Aorta (tissue), 5 donors: ENCODE data around the gene TEX261. TPM values are rescaled to one million over a fixed set of nuclear protein-coding genes. Genes with fewer than 3 reads are reported as not detected.

Experiments
- ATAC-seq: fragments of 200-7000 bp; cut with Tn5 transposase; one replicate; pipeline ENCODE4 v1.9.1; 2022; ENCODE audit warnings: moderate library complexity; ENCODE audit not compliant: low FRiP score
- DNase-seq, 2 donors: peaks; one replicate each; pipeline ENCODE4 v3.0.0-alpha.2; 2020
- H3K27ac ChIP-seq, 2 donors: one replicate each; pipeline ENCODE4 v1.5.1; 2013; ENCODE audit warnings: low read length in 2 of 2, mild to moderate bottlenecking in 2 of 2, moderate library complexity in 2 of 2, control low read depth in 1 of 2, inconsistent platforms in 1 of 2, low read depth in 1 of 2
- H3K27me3 ChIP-seq, 2 donors: one replicate each; pipeline ENCODE4 v1.6.1; 2013; ENCODE audit warnings: control low read depth in 1 of 2, low read length in 1 of 2, mild to moderate bottlenecking in 1 of 2, moderate library complexity in 1 of 2; ENCODE audit not compliant: insufficient read depth in 2 of 2, control insufficient read depth in 1 of 2
- H3K36me3 ChIP-seq, 2 donors: one replicate each; pipeline ENCODE4 v1.6.1; 2013; ENCODE audit warnings: control low read depth in 1 of 2, low read length in 1 of 2, mild to moderate bottlenecking in 1 of 2; ENCODE audit not compliant: insufficient read depth in 2 of 2, control insufficient read depth in 1 of 2
- H3K4me1 ChIP-seq, 2 donors: one replicate each; pipeline ENCODE4 v1.6.1; 2013; ENCODE audit warnings: low read length in 2 of 2, control low read depth in 1 of 2, mild to moderate bottlenecking in 1 of 2, moderate library complexity in 1 of 2; ENCODE audit not compliant: insufficient read depth in 2 of 2, control insufficient read depth in 1 of 2
- H3K4me3 ChIP-seq, 2 donors: one replicate each; pipeline ENCODE4 v1.5.1; 2013; ENCODE audit warnings: low read length in 2 of 2, control low read depth in 1 of 2, mild to moderate bottlenecking in 1 of 2
- H3K9me3 ChIP-seq: one replicate; pipeline ENCODE4 v1.6.1; 2013; ENCODE audit warnings: mild to moderate bottlenecking, low read length; ENCODE audit not compliant: control insufficient read depth
- WGBS, 2 donors: extraction: QIAGEN DNeasy Blood & Tissue Kit; methylation state at CpG; one replicate each; pipeline ENCODE4 v1.1.7; 2013; 5-methylcytosine and 5-hydroxymethylcytosine counted together
- intact Hi-C, 2 donors: fragments of 100-400 bp; cut with DNase I; formaldehyde crosslinking; loops; one replicate each; pipeline versions ENCODE4 v1.14.2 to v1.15.0; 2022
- polyA plus RNA-seq, 2 donors: library from polyadenylated mRNA; stranded (reverse); fragments of 200-250 nt; gene quantifications; one replicate each; pipeline ENCODE4 v1.2.3, GENCODE V29; 2013
- total RNA-seq, 2 donors: library from RNA; stranded (reverse); fragmentation: NEBNext Ultra II Directional; extraction: Animal tissue kit (Norgen Biotek cat#: 25700); gene quantifications; one replicate each; pipeline ENCODE4 v1.2.1, GENCODE V29; 2021
- donor health status: healthy with polysubstance abuse.
- donor health status: Bipolar disorder and iron deficiency.
- donor health status: DM: no; HTN: no; CAD: no.
- donor health status: DM: no; HTN: no; CAD: no.
- donor health status: DM: yes; HTN: yes; CAD: no.

The TEX261 gene
- total and polyA plus RNA-seq, 4 donors = 26.8 to 58.1 (median 44.0) TPM

DNA sequence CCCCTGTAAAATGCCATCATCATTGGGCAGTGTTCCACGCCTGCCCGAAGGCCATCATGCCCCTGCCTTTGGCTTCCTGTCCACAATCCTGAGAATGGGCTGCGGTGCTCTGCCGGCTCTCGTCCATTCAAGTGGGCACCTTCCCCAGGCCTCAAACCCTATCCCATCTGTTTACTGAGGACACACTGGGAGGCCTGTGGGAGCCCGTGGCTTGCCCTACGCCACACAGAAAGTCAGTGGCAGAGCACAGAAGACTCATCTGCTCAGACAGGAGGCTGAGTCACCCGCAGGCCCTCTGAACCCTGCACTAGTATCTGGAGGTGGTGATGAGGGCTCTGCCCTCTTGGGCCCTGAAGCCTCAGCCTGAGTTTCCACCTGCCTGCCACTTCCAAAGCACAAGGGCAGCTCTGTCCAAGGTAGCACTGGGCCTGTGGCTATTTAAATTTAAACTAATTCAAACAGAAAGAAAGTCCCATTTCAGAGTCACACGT, 35.4 kb downstream of the TEX261 start:
- Histone ChIP-seq H3K27me3 (no peaks in the 10 kb centered on the region), H3K4me1 (no peaks in the 10 kb centered on the region), H3K36me3 (no peaks in the 10 kb centered on the region), H3K9me3 (no peaks in the 10 kb centered on the region), H3K27ac (no peak overlapping the region), H3K4me3 (no peak overlapping the region)
- intact Hi-C loops = no loop called here
- 95 to 96% methylated on average over 9 of the region's 9 CpGs for WGBS, 2 donors
- DNase-seq = peak in 1 of 2 donors; percentile 44
- no peak for ATAC-seq

GRCh38 chr2:70958759-70959158, 35.9 kb downstream of the TEX261 start:
- Histone ChIP-seq H3K27me3 (no peaks in the 10 kb centered on the region), H3K36me3 (no peaks in the 10 kb centered on the region), H3K27ac (no peak overlapping the region), H3K4me3 (no peak overlapping the region), H3K9me3 (no peaks in the 10 kb centered on the region), H3K4me1 (no peaks in the 10 kb centered on the region)
- ATAC-seq (no peak), DNase-seq (peak in 1 of 2 donors; percentile 38)
- 96 to 98% methylated on average over 6 of the region's 6 CpGs for WGBS, 2 donors
- intact Hi-C loops = no loop called here

DNA sequence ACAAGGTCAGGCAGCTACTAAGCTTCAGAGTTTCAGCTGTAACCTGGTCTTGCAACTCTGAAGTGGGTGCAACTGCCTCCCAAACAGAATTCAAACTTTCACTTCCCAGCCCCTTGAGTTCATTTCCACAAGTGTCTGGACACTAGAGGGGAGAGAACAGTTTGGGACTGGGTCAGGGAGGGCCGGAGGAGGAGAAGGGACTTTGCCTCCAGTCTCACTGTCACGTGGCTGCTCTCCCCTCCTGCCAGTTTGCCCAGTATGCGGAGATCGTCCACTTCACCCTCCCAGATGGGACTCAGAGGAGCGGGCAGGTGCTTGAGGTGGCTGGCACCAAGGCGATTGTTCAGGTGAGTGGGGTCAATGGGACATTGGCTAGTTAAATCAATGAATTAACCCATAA, 36.9 kb downstream of the TEX261 start:
- Histone ChIP-seq H3K9me3 (no peaks in the 10 kb centered on the region), H3K4me1 (no peaks in the 10 kb centered on the region), H3K4me3 (no peak overlapping the region), H3K27me3 (no peaks in the 10 kb centered on the region), H3K27ac (no peak overlapping the region), H3K36me3 (no peaks in the 10 kb centered on the region)
- peak in 1 of 2 donors; percentile 22 for DNase-seq
- ATAC-seq = no peak
- 85 to 87% methylated on average over 6 of the region's 6 CpGs for WGBS, 2 donors
- intact Hi-C loops = no loop called here

DNA sequence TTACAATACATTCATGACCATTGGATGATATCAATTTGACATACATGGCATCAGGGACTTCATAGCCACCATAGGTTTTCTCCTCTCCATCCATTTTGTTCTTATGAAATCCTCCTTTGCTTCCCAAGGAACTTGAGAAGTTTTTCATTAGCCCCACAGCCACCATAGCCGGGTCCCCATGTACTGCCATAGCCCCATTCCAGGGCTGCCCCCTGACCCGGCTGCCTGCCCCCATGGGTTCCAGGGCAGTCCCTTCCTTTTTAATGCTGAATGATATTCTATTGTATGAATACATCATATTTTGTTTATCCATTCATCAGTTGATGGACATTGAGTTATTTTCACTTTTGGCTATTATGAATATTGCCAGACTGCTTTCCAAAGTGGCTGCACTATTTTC, 38.5 kb downstream of the TEX261 start:
- Histone ChIP-seq H3K27me3 (no peaks in the 10 kb centered on the region), H3K4me3 (no peak overlapping the region), H3K36me3 (no peaks in the 10 kb centered on the region), H3K27ac (no peak overlapping the region), H3K9me3 (no peaks in the 10 kb centered on the region), H3K4me1 (no peaks in the 10 kb centered on the region)
- intact Hi-C loops = no loop called here
- WGBS, 2 donors = 92 to 96% methylated on average over 2 of the region's 2 CpGs
- DNase-seq = peak in 1 of 2 donors; percentile 13
- ATAC-seq = no peak

- intact Hi-C loops = no loop called here
- Histone ChIP-seq H3K9me3 (no peaks in the 10 kb centered on the region), H3K27ac (no peak overlapping the region), H3K4me1 (no peaks in the 10 kb centered on the region), H3K4me3 (no peak overlapping the region), H3K36me3 (no peaks in the 10 kb centered on the region), H3K27me3 (no peaks in the 10 kb centered on the region)
- ATAC-seq (no peak), DNase-seq (peak in 1 of 2 donors; percentile 55)
- 86% methylated on average over 7 of the region's 7 CpGs for WGBS, 2 donors
Measured at GRCh38 chr2:70954886-70955285, 39.8 kb downstream of the TEX261 start.

GRCh38 chr2:70949086-70949485, 45.6 kb downstream of the TEX261 start:
- Histone ChIP-seq H3K4me1 (no peaks in the 10 kb centered on the region), H3K27me3 (no peaks in the 10 kb centered on the region), H3K36me3 (no peaks in the 10 kb centered on the region), H3K4me3 (no peak overlapping the region), H3K9me3 (no peaks in the 10 kb centered on the region), H3K27ac (no peak overlapping the region)
- ATAC-seq (no peak), DNase-seq (peak in 1 of 2 donors; percentile 4)
- 66 to 77% methylated on average over 11 of the region's 11 CpGs for WGBS, 2 donors
- intact Hi-C loops = loop anchor here (1.0 to 5.0 kb wide), 3 partner anchors 78 to 647 kb away; partner anchors contain the start of gene FAM136A (in 1 of the 2)

- Histone ChIP-seq H3K27ac (no peak overlapping the region), H3K9me3 (no peaks in the 10 kb centered on the region), H3K27me3 (no peaks in the 10 kb centered on the region), H3K4me1 (no peaks in the 10 kb centered on the region), H3K36me3 (no peaks in the 10 kb centered on the region), H3K4me3 (no peak overlapping the region)
- 9 to 10% methylated on average over 27 of the region's 27 CpGs for WGBS, 2 donors
- ATAC-seq (peak; percentile 92), DNase-seq (peak; percentile 85 to 93)
- intact Hi-C loops = loop anchor here (1.0 to 5.0 kb wide), 3 partner anchors 77 to 646 kb away; partner anchors contain the start of gene FAM136A (in 1 of the 2)
Measured at GRCh38 chr2:70948337-70949003, 46.2 kb downstream of the TEX261 start.

DNA sequence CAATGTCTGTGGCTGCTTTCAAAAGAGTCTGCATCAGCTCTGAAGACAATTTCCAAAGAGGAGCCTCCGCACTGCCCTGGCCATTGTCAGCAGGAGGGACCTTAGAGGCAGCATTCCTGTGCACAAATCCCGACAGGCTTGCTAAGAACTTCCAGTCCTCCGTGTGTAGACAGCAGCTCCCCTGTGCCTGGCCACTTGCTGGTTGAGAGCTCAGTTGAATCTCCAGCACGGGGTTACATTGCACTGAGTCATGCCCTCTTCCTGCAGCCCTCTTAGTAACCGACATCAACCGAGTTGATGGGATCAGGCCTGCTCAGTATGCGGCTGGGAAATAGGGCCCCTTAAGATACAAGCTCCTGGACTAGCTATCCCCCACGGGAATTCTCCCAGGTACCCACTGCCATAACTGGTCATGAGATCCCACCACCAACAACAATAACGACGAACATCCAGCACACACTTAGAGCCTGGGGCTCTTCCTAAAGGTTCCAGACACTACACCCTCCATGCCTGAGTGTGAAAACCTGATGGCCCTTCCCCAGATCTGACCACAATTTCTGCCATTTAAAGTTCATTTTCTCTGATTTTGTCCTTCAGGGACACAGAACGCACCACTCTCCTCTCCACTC, 47.0 kb downstream of the TEX261 start:
- H3K4me3 ChIP-seq = no peak overlapping the region
- H3K27me3 ChIP-seq = no peaks in the 10 kb centered on the region
- H3K4me1 ChIP-seq = no peaks in the 10 kb centered on the region
- DNase-seq (peak in 1 of 2 donors; percentile 50), ATAC-seq (no peak)
- H3K9me3 ChIP-seq = no peaks in the 10 kb centered on the region
- no peak overlapping the region for H3K27ac ChIP-seq
- WGBS, 2 donors = 57 to 62% methylated on average over 11 of the region's 11 CpGs
- no peaks in the 10 kb centered on the region for H3K36me3 ChIP-seq
- intact Hi-C loops = loop anchor here (2.0 to 5.0 kb wide), 3 partner anchors 77 to 645 kb away; partner anchors contain the start of gene FAM136A (in 1 of the 2)
